Vagina (tissue), 2 donors: ENCODE data around the gene SCUBE1. TPM values are rescaled to one million over a fixed set of nuclear protein-coding genes. Genes with fewer than 3 reads are reported as not detected.

Source experiments
- DNase-seq, 2 donors: peaks; one replicate each; pipeline ENCODE4 v3.0.0-alpha.2; 2017; ENCODE audit errors: extremely low spot score in 2 of 2
- H3K27ac ChIP-seq: fragments of 200-600 bp; sonication (generic); one replicate; pipeline ENCODE4 v1.5.1; 2019
- H3K27me3 ChIP-seq: fragments of 200-600 bp; sonication (generic); one replicate; pipeline ENCODE4 v1.5.1; 2019
- H3K36me3 ChIP-seq, 2 donors: fragments of 200-600 bp; sonication (generic); one replicate each; pipeline ENCODE4 v1.5.1; 2017 to 2019
- H3K4me1 ChIP-seq: fragments of 200-600 bp; sonication (generic); one replicate; pipeline ENCODE4 v1.5.1; 2019
- H3K4me3 ChIP-seq, 2 donors: fragments of 200-600 bp; sonication (generic); 1 replicate in 1 of 2; 2 replicates in 1 of 2; pipeline ENCODE4 v1.5.1; 2016 to 2019
- H3K9me3 ChIP-seq: fragments of 200-600 bp; sonication (generic); one replicate; pipeline ENCODE4 v1.5.1; 2019
- POLR2A ChIP-seq, 2 donors: fragments of 450-650 bp; IDR thresholded peaks; one replicate each; pipeline ENCODE4 v1.6.1; 2017; ENCODE audit warnings: antibody characterized with exemption in 2 of 2, mild to moderate bottlenecking in 2 of 2, moderate library complexity in 2 of 2
- POLR2AphosphoS5 ChIP-seq, 2 donors: sonication (generic); formaldehyde crosslinking; IDR thresholded peaks; one replicate each; pipeline ENCODE4 v1.9.0; 2017; ENCODE audit warnings: antibody characterized with exemption in 2 of 2, mild to moderate bottlenecking in 2 of 2, low read depth in 1 of 2; ENCODE audit not compliant: insufficient read depth in 1 of 2
- intact Hi-C: fragments of 100-400 bp; cut with DNase I; formaldehyde crosslinking; loops from one replicate; pipeline ENCODE4 v1.15.1; 2023
- total RNA-seq: library from RNA; depleted of rRNA; stranded (reverse); fragments of >200 nt; gene quantifications from one replicate; pipeline ENCODE4 v1.2.3, GENCODE V29; 2016
- TF ChIP-seq, protein P1 (sequence below), 3 experiments: fragments of 450-650 bp in 2 of 3; fragments of 200-600 bp in 1 of 3; sonication (generic) in 1 of 3; IDR thresholded peaks; one replicate each; pipeline ENCODE4 v1.5.1; 2017 to 2019; ENCODE audit warnings: antibody characterized with exemption in 3 of 3, mild to moderate bottlenecking in 2 of 3, moderate library complexity in 2 of 3

SCUBE1 gene
- total RNA-seq, 1 donor from 2014 or later: 6.9 TPM

DNA sequence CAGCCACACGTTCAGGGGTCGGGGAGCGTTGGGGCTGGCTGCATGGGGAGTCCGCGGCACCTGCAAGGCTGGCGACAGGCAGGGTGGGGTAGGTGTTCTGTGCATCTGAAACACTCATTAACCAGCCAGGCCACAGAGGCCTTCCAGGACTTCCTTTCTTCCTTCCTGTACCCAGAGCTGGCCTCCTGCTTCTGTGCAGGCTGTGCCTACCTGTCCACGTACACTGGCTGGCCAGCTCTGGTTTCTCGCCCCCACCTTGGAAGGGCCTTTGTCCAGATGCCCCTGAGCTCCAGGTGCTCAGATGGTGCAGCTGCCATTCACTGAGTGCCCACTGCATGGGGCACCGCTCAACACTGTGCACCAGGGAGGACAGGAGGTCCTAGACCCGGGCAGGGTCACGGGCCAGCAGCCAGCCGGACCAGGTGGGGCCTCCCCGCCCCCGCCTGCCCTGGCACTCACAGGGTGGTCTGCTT lies 172.1 kb downstream of the SCUBE1 start:
- no peak for DNase-seq
- H3K36me3 ChIP-seq: peaks cover 0 to 54% of the 10 kb centered on the region in 2 donors
- H3K27ac ChIP-seq: no peak overlapping the region
- intact Hi-C loops: no loop called here
- no peaks in the 10 kb centered on the region for H3K9me3 ChIP-seq
- H3K4me1 ChIP-seq: no peaks in the 10 kb centered on the region
- no peak overlapping the region for H3K4me3 ChIP-seq
- H3K27me3 ChIP-seq: no peaks in the 10 kb centered on the region
- TF ChIP-seq POLR2AphosphoS5 (IDR thresholded peaks at IDR 0.05; ENCODE audit: insufficient read depth in 1 of 2, low read depth in 1 of 2) (no peak), POLR2A (IDR thresholded peaks at IDR 0.05) (no peak)
- TF ChIP-seq, protein P1, sequence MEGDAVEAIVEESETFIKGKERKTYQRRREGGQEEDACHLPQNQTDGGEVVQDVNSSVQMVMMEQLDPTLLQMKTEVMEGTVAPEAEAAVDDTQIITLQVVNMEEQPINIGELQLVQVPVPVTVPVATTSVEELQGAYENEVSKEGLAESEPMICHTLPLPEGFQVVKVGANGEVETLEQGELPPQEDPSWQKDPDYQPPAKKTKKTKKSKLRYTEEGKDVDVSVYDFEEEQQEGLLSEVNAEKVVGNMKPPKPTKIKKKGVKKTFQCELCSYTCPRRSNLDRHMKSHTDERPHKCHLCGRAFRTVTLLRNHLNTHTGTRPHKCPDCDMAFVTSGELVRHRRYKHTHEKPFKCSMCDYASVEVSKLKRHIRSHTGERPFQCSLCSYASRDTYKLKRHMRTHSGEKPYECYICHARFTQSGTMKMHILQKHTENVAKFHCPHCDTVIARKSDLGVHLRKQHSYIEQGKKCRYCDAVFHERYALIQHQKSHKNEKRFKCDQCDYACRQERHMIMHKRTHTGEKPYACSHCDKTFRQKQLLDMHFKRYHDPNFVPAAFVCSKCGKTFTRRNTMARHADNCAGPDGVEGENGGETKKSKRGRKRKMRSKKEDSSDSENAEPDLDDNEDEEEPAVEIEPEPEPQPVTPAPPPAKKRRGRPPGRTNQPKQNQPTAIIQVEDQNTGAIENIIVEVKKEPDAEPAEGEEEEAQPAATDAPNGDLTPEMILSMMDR (IDR thresholded peaks at IDR 0.05): no peak

DNA sequence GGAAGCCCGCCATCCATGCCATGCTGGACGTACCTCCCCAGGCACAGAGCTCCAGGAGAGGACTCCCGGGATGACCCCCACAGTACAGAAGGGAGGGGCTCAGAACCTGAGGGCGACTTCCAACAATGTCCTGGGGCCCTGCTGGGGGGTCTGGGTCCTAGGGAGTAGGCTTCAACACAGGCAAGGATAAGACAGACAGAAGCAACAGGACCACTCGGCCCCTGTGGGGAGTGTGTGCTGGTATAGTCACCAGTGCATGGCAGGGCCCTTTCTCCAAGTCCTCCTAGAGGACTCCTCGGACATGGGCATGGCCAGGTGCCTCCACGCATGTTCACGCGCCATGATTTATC lies 173.1 kb downstream of the SCUBE1 start:
- DNase-seq: no peak
- intact Hi-C loops: no loop called here
- H3K4me3 ChIP-seq: no peak overlapping the region
- H3K27me3 ChIP-seq: no peaks in the 10 kb centered on the region
- H3K4me1 ChIP-seq: no peaks in the 10 kb centered on the region
- H3K9me3 ChIP-seq: no peaks in the 10 kb centered on the region
- peaks cover 0 to 54% of the 10 kb centered on the region in 2 donors for H3K36me3 ChIP-seq
- no peak for TF ChIP-seq POLR2AphosphoS5 (IDR thresholded peaks at IDR 0.05; ENCODE audit: insufficient read depth in 1 of 2, low read depth in 1 of 2)
- TF ChIP-seq, protein P1 (IDR thresholded peaks at IDR 0.05): no peak
- no peak for TF ChIP-seq POLR2A (IDR thresholded peaks at IDR 0.05)
- H3K27ac ChIP-seq: no peak overlapping the region

DNA sequence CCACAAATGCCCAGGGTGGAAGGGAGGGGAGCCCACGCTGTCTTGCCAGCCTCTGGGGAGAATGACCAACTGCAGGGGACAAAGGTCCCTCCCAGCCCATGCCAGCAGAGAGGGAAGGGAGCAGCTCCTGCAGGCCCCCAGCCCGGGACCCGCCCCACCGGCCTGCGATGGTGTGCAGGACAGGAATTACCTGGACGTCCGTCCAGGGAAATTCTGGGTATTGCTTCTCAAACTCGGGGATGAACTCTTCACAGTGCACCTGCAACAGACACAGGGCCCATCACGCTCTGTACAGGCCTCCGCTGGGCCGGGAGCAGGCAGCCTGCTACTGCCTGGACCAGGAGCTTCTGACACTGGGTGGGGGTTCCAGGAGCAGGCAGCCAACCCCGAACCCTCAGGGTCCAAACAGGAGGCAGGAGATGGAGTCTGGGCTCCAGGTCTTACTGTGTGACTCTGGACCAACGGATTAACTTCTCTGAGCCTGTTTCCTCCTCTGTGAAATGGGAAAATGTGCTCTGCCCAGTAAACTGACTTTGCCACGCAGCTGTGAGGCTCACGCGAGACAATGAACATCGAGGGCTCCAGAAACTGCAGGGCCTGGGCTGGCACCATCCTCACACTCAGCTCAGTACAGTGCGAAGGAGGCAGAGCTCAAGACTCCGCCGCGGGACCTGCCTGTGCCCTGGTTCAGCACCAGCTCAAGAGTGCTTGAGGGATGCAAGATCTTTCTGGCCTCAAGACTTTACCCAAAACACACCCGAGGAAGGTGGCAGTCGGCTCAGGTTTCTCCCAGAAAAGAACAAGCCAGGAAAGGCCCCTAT lies 173.7 kb downstream of the SCUBE1 start:
- peaks cover 0 to 53% of the 10 kb centered on the region in 2 donors for H3K36me3 ChIP-seq
- H3K27ac ChIP-seq: no peak overlapping the region
- intact Hi-C loops: no loop called here
- no peaks in the 10 kb centered on the region for H3K27me3 ChIP-seq
- no peak overlapping the region for H3K4me3 ChIP-seq
- DNase-seq: no peak
- TF ChIP-seq, protein P1 (IDR thresholded peaks at IDR 0.05): no peak
- no peak for TF ChIP-seq POLR2AphosphoS5 (IDR thresholded peaks at IDR 0.05; ENCODE audit: insufficient read depth in 1 of 2, low read depth in 1 of 2)
- no peak for TF ChIP-seq POLR2A (IDR thresholded peaks at IDR 0.05)
- peaks cover 2% of the 10 kb centered on the region for H3K4me1 ChIP-seq
- H3K9me3 ChIP-seq: no peaks in the 10 kb centered on the region

DNA sequence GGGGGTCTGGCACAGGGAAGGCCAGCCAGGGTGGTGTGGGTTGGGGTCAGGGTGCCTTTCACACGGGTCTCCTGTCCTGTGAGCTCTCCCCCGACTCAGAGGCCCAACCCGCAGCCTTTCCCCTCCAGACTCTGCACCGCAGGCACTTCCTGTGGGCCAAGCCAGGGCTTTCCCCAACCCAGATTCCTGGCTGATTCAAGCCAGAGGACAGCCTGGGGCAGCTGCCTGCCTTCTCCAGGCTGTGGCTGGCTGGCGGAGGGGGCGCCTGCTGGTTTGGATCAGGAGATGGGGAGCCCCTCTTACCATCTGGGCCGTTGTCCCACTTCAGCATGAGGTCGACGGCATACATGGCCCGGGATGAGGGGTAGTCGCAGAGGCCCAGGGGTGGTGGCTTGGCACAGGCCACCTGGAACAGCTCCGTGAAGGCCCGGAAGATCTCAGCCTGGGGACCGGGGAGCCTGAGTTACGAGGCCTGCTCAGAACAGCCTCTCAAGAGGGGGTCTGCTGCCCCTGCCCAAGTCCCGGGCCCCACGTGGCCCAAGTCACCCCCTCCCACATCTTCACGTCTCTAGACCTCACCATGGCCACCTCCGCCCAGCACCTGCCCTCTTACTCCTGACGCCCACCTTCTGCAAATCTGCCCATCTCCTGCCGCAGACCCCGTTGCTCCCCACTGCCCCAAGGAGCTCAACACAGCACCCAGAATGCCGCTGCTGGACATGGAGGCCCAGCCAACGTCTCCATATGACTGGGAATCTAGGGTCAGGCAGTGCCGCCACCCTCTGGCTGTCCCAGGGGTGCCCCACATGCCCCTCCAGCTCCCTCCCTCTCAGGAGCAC lies 174.5 kb downstream of the SCUBE1 start:
- no peak overlapping the region for H3K4me3 ChIP-seq
- H3K36me3 ChIP-seq: peaks cover 0 to 44% of the 10 kb centered on the region in 2 donors
- no peak overlapping the region for H3K27ac ChIP-seq
- DNase-seq: no peak
- H3K27me3 ChIP-seq: no peaks in the 10 kb centered on the region
- H3K9me3 ChIP-seq: no peaks in the 10 kb centered on the region
- TF ChIP-seq, protein P1 (IDR thresholded peaks at IDR 0.05): no peak
- TF ChIP-seq POLR2AphosphoS5 (IDR thresholded peaks at IDR 0.05; ENCODE audit: insufficient read depth in 1 of 2, low read depth in 1 of 2): no peak
- no peak for TF ChIP-seq POLR2A (IDR thresholded peaks at IDR 0.05)
- intact Hi-C loops: no loop called here
- H3K4me1 ChIP-seq: peaks cover 10% of the 10 kb centered on the region
